HuH-7 (cell line): ENCODE data around the gene E2F1.
"Not testable (repeated sequence)": the region's sequence is repeated elsewhere in the genome, so short reads cannot be mapped to it uniquely, and the experiment has no call there.

ENCODE experiments used
- DNase-seq: peaks from one replicate; pipeline ENCODE4 v3.0.0; 2011; ENCODE audit warnings: low spot score

Gene E2F1

GRCh38 chr20:33710681-33711445 lies 24.7 kb upstream of the E2F1 start:
- no peak for DNase-seq

GRCh38 chr20:33709905-33710541 lies 23.8 kb upstream of the E2F1 start:
- no peak for DNase-seq

- DNase-seq = no peak
Measured at GRCh38 chr20:33709398-33709797, 23.2 kb upstream of the E2F1 start.

- no peak for DNase-seq
Measured at GRCh38 chr20:33707668-33708067, 21.5 kb upstream of the E2F1 start.

GRCh38 chr20:33704197-33704924 lies 18.2 kb upstream of the E2F1 start:
- DNase-seq = no peak

- DNase-seq = no peak
Measured at GRCh38 chr20:33703498-33704137, 17.4 kb upstream of the E2F1 start.

- DNase-seq = no peak
Measured at GRCh38 chr20:33702861-33703260, 16.7 kb upstream of the E2F1 start.

GRCh38 chr20:33701629-33702450 lies 15.7 kb upstream of the E2F1 start:
- DNase-seq = no peak

GRCh38 chr20:33700696-33701441 lies 14.7 kb upstream of the E2F1 start:
- not testable (repeated sequence) for DNase-seq

GRCh38 chr20:33698966-33699365 lies 12.8 kb upstream of the E2F1 start:
- DNase-seq = not testable (repeated sequence)

GRCh38 chr20:33697129-33697528 lies 10.9 kb upstream of the E2F1 start:
- DNase-seq = no peak

- no peak for DNase-seq
Measured at GRCh38 chr20:33696448-33696847, 10.3 kb upstream of the E2F1 start.

GRCh38 chr20:33694639-33695012 lies 8.4 kb upstream of the E2F1 start:
- no peak for DNase-seq

GRCh38 chr20:33693741-33694638 lies 7.8 kb upstream of the E2F1 start:
- no peak for DNase-seq

- no peak for DNase-seq
Measured at GRCh38 chr20:33693289-33693688, 7.1 kb upstream of the E2F1 start.

GRCh38 chr20:33689973-33690372 lies 3.8 kb upstream of the E2F1 start:
- no peak for DNase-seq

- no peak for DNase-seq
Measured at GRCh38 chr20:33689493-33689892, 3.3 kb upstream of the E2F1 start.

- DNase-seq = no peak
Measured at GRCh38 chr20:33688938-33689424, 2.8 kb upstream of the E2F1 start.

GRCh38 chr20:33687993-33688937 lies 2.1 kb upstream of the E2F1 start:
- DNase-seq = no peak
